Superior temporal gyrus (tissue), 1 donor: ENCODE results near the gene ART3.
A peak's percentile ranks its signal among the peaks of the same experiment; 100 is the strongest.
"Not testable (repeated sequence)": the region's sequence is repeated elsewhere in the genome, so short reads cannot be mapped to it uniquely, and the experiment has no call there.

Experiments used
- DNase-seq: peaks from one replicate; pipeline ENCODE4 v3.0.0-alpha.2; 2016; ENCODE audit errors: extremely low spot score

ART3 gene, protein sequence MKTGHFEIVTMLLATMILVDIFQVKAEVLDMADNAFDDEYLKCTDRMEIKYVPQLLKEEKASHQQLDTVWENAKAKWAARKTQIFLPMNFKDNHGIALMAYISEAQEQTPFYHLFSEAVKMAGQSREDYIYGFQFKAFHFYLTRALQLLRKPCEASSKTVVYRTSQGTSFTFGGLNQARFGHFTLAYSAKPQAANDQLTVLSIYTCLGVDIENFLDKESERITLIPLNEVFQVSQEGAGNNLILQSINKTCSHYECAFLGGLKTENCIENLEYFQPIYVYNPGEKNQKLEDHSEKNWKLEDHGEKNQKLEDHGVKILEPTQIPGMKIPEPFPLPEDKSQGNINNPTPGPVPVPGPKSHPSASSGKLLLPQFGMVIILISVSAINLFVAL

DNA sequence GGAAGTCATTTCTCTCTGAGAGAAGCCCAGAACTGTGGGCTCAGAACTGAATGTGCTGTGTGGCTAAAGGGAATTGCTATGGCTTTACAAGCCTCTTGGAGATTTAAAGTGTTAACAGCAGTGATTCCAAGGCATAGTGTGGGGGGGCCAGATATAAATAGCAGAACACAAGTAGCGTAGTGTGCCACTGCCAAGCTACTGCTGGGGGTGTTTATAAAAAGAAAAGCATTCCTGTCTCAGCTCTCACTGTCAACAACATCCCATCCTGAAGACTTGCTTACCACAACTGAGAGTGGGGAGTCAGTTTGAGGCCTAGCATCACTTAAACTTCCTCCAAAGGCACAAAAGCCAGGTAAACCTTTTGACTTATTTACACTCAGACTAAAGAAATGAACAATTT, at the start of gene ART3:
TSS of gene ART3 (plus strand) at position 242 of the 400 bp plus-strand sequence. CDS start 1,181 bp downstream, outside the sequence.
- peak; percentile 69 for DNase-seq

DNA sequence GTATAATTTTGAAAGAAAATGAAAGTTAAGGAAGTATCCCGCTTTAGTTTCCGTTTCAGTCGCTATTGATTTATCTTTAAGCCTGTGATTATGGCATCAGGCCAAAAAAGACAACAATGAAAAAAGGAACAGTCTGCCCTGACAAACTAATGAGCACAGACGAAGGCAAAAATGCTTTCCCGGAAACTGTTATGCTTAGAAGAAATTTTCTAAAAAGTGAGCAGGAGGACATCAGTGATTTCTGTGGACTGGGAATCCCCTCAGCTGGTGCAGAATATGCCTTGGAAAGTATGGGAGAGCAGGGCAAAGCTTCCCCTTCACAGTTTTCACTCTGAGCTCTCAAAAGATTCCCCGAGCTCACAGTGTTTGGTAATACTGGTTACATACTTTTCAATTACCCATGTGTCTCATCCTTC, 46.2 kb upstream of the ART3 start:
- DNase-seq: no peak

DNA sequence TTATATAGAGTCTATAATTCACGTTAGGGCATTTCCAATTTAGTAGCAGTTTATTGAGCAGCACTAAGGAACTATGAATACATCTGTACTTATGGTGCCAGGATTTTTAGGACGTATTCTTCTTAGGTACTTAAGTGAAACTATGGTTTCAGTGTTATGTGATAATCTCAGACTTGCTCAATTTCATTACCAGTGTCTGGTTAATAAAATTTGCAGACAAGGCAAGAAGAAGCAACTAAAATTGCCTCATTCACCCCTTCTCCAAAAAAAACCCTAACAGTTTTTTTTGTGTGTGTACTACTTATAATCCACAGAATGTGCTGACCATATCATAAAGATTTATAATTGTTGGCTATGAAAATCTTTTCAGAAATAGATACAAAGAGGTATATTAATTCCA, 45.2 kb upstream of the ART3 start:
- no peak for DNase-seq

DNA sequence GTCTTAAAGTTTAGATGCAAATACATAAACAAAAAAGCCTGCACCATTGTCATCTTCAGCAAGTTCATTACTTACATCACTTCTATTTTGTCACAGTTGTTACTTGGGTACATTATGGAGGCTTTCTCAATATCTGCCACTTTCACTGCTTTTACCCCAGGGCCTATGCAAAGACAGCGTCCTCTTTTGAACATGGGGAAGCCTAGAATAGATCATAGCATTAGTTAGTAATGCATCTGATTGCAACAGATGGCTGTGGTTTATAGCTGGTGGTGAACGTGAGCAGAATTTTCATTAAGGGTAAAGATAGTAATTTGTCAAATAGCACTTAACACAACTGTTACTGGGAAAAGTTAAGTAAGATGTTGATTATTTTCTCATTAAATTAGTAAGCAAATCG, 39.4 kb upstream of the ART3 start:
- no peak for DNase-seq

DNA sequence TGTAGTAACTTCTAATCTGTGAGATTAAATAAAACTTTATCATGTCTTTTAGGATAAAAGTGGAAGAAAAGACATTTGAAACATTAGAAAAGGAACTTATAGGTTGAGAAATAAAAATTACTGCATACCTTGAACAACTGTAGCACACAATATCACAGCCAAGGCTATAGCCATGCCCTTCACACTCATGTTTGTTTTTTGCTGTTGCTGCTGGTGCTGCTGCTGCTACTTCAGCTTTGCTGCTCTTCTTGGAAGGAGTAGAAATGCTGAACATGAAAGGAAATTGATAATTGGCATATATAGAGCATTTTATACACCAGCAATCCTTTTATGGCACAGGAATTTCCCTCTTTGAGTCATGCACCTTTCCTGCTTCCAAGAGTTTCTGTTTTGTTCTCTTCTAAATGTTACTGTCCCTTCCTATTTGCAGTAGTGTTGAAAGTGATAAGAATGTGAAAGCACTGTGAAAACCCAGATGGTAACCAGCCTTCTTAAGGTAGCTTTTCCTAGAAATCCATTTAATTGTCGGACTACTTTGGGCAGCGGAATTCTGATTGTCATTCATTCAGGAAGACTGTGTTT, 38.6 kb upstream of the ART3 start, which contains the start of gene CXCL11:
TSS of gene CXCL11 (minus strand) at position 272 of the 582 bp plus-strand sequence. CDS start at position 189, 83 bp downstream.
- no peak for DNase-seq

DNA sequence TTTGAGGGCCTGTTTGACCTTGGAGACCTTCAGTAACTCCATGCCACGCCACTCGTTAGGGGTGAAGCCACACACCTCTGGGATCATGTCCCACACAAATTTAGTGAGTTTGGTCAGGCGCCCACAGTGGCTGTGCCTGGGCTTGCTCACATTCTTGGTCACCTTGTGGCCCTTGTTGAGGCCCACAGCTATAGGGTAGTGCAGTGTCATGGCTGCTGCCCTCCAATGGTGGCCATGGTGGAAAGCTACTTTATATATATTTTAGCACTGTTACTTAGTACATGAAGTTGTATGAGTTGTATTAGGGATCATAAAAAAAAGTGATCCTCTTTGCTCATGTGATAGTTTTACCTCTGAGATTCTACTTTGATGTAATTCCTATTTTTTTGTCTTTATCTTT, 37.7 kb upstream of the ART3 start:
- no peak for DNase-seq

DNA sequence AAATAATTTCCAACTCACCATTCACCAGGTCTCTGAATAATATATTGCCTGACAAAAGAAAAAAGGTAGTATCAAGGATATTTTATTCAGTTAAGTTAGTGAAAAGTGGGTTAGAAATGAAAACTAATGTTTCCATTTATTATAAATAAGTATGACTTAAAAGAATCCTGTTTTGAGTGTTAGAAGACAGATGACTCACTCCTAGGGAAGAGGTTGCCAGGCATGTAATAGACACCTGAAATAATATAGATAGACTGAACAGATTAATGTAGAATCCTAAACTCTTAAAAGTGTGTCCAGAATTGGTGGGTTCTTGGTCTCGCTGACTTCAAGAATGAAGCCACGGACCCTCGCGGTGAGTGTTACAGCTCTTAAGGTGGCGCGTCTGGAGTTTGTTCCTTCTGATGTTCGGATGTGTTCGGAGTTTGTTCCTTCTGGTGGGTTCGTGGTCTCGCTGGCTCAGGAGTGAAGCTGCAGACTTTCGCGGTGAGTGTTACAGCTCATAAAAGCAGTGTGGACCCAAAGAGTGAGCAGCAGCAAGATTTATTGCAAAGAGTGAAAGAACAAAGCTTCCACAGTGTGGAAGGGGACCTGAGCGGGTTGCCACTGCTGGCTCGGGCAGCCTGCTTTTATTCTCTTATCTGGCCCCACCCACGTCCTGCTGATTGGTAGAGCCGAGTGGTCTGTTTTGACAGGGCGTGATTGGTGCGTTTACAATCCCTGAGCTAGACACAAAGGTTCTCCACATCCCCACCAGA, 32.1 kb upstream of the ART3 start:
- not testable (repeated sequence) for DNase-seq

DNA sequence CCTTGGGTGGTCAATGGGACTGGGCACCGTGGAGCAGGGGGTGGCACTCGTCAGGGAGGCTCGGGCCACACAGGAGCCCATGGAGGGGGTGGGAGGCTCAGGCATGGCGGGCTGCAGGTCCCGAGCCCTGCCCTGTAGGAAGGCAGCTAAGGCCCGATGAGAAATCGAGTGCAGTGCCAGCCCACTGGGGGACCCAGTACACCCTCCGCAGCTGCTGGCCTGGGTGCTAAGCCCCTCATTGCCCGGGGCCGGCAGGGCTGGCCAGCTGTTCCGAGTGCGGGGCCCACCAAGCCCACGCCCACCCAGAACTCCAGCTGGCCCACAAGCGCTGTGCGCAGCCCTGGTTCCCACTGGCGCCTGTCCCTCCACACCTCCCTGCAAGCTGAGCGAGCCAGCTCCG, 31.2 kb upstream of the ART3 start:
- not testable (repeated sequence) for DNase-seq

DNA sequence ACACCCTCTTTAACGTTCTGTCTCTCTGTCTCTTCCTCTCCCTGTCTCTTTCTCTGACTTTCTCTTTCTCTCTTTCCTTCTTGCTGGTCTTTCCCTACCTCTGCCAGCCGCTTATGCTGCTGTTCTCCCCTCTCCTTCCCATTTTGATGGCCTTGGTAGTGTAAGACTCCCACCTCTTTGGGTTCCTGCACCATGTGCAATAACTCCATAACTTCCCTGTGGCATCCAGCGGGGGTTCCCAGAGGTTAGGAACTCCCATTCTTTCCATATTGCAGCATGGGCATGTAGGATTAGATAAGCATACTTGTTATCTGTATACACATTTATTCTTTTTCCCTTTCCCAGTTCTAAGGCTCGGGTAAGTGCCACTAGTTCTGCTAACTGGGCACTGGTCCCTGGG, 29.8 kb upstream of the ART3 start:
- not testable (repeated sequence) for DNase-seq

DNA sequence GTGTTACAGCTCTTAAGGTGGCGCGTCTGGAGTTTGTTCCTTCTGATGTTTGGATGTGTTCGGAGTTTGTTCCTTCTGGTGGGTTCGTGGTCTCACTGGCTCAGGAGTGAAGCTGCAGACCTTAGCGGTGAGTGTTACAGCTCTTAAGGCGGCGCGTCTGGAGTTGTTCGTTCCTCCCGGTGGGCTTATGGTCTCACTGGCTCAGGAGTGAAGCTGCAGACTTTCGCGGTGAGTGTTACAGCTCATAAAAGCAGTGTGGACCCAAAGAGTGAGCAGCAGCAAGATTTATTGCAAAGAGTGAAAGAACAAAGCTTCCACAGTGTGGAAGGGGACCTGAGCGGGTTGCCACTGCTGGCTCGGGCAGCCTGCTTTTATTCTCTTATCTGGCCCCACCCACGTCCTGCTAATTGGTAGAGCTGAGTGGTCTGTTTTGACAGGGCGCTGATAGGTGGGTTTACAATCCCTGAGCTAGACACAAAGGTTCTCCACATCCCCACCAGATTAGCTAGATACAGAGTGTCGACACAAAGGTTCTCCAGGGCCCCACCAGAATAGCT, 24.6 kb upstream of the ART3 start:
- not testable (repeated sequence) for DNase-seq

DNA sequence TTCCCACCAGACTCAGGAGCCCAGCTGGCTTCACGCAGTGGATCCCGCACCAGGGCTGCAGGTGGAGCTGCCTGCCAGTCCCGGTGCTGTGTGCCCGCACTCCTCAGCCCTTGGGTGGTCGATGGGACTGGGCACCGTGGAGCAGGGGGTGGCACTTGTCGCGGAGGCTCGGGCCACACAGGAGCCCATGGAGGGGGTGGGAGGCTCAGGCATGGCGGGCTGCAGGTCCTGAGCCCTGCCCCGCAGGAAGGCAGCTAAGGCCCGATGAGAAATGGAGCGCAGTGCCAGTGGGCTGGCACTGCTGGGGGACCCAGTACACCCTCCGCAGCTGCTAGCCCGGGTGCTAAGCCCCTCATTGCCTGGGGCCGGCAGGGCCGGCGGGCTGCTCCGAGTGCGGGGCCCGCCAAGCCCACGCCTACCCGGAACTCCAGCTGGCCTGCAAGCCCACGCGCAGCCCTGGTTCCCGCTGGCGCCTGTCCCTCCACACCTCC, 23.9 kb upstream of the ART3 start:
- not testable (repeated sequence) for DNase-seq

DNA sequence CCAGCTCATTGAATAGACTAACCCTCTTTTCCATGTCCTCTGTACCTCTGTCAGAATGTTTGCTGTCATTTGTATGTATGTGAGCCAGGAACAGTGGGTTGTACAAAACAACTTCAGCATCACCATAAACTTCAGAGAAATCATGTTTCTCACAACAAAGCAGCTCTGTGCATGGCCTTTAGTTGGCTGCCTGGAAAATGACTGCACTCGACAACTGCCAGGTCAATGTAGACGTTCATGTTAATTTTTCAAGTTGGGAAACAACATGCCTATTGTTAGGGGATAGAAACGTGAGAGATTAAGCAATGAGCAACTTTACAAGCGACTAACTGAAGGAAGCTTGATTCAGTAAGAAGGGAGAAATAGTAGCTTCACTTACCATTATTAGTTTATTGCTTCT, 20.8 kb upstream of the ART3 start:
- DNase-seq: no peak

DNA sequence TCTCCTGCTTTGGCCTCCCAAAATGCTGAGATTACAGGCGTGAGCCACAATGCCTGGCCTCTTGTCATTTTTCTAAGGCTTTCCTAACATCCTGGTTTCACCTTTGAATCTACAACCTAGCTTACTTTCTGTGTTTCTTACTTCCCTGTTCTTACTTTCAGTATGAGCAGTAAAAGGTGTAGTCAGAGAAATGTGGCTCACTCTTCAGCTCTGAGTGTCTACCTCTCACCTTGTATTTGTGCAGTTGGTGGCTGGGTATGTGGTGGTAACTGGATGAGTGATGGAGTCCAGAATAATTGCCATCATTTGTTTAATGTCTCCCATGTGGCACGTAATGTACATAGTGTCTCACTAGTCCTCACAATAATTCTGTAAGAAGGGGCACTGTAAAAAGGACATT, 19.5 kb upstream of the ART3 start:
- no peak for DNase-seq

DNA sequence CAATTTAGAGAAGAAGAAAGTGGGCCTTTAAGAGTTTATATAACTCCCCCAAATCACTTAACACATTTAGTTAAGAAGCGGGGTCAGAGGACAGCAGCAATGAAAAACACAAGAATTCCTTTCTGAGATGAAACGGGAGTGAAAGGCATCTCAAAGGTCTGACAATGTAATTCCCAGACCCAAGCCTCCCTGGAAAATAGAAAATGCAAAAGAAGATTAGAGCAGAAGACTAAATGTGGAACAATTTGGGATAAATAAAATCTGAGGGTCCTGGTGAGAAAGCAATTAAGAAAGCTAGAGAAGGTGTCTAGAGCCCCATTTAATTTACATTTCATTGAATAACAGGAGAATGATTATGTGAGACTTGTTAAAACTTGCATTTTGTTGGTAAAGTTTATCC, 19.1 kb upstream of the ART3 start:
- DNase-seq: no peak

DNA sequence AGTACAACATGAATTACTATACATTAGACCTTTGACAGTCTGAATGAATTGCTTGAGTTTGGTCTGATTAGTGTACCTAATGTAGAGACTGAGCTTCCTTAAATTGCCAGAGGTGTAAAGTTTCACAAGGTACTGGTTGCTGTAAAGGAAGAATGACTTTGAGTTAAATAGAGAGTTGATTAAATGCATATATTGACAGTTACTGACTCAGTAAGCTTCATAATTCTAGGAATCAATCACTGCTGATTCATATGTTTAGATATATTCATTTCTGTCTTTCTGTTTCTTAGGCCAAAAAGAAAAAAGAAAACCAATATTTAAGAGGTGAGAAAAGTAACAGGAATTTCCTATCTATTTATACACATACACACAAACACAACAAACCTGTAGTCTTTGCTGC, 16.2 kb upstream of the ART3 start:
- no peak for DNase-seq

DNA sequence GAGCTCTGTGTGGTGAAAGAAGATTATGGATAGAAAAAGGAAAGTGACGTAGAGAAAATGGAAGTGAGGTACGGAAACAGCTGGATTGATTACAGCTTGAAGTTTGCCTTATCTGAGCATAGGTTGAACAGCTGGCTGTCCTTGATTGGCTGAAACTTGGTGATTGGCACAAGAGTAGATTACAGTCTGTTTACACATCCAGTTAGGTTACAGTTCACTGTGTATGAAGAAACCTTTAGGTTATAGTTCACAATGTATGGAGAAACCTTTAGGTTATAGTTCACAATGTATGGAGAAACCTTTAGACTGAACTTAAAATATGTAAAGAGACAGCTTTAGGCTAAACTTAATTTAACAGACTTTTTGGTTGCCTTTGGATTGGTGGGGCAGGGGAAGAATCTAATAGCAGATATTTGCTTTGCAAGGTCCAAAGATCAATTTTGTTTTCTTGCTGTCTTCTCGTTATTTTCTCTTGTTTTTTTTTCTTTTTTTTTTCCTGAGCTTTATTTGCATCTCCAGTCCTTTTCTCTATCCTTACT, 15.6 kb upstream of the ART3 start:
- DNase-seq: no peak

DNA sequence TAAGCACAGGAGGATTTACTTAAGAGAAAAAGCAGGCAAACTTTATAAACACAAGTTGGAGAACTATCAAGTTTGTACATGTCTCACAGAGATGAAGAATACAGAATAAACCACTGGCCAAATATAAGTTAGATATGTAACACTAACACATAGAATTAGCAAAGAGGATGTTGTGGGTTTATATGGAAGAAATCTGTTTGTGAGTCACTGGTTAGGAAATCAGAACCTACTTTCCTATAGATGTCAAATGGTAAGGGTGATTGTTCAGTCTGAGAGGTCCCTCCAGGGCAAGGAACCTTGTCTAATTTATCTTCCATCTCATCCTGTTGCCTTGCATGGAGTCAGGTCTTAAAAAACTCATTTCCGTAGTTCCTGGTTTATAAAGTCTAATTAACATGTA, 14.8 kb upstream of the ART3 start:
- DNase-seq: no peak

DNA sequence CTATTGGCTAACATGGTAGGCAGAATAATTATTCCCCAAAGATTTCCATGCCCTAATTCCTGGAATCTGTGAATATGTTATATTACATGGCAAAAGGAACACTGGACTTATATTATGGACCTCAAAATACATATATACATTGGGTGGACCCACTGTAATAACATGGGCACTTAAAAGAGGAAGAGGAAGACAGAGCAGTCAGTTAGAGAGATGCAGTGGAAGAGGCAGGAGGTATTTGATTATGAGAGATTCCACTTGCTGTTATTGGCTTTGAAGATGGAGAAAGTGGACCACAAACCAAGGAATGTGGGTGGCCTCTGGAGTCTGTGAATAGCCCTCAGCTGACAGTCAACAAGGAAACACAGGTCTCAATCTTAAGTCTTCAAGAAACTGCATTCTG, 14.0 kb upstream of the ART3 start:
- no peak for DNase-seq

DNA sequence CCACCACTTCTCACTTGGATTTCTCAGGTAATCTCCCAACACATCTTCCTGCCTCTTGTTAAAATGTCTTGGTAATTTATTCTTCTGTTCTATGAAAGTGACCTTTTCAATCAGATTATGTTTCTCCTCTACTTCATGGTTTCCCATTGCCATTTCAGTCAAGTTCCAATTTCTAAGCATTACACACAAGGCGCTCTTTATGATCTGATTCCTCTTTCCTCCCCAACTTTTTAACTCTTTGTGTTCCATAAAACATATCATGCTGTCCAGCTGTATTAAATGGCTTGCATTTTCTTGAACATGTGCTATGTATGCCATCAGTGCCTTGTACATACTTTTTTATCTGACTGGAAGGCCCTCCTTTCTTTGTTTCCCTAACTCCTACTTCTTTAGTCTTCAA, 13.1 kb upstream of the ART3 start:
- DNase-seq: no peak

DNA sequence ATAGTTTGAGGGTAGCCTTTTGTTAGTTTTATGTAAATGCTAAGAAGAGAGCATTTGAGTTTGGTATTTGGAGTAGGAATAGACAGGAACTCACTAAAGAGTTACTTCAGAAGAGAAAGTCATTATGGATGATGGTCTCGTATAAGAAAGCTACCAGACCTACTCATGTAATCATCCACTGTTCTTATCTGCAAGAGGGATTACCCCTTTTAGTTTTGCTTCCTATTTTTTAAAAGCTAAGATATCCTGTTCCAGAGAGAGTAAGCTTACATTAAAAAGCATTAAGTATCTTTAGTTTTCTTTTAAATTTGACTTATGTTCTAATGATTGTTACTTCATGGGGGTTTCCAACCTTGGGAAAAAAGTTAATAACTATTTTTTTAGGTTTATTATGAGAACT, 12.5 kb upstream of the ART3 start:
- no peak for DNase-seq

DNA sequence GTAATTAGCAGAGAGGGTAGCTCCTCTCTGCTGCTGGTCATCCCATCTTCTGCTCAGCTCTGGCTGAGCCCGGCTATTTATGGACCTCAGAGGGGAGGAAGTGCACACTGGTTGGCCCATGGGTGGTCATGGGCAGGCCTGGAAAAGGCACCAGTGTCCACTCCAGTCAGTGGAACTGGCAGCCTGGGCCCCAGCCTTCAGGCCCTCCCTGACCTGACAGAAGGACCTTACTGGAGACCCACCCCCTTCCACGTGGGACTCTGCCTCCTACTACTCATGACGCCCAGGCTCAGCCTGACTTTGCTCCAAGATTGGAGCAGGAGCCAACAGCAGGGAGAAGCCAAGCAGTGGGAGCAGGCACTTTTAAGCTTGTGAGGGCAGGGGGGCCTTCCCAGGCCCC, 8.0 kb upstream of the ART3 start:
- DNase-seq: no peak
